H1 (cell line): Measurements from ENCODE around the gene AGPS. TPM values are rescaled to one million over a fixed set of nuclear protein-coding genes. Genes with fewer than 3 reads are reported as not detected.

Experiments
- CTCF ChIA-PET: fragments of 300-600 bp; sonication (Branson Sonifier 250); formaldehyde crosslinking; loops from one replicate; lab custom pipeline; 2021; ENCODE audit not compliant: partially characterized antibody; lab: Charles Lee
- POLR2A ChIA-PET: fragments of 300-600 bp; sonication (Branson Sonifier 250); formaldehyde crosslinking; loops from one replicate; lab custom pipeline; 2021; ENCODE audit warnings: inconsistent platforms; ENCODE audit not compliant: partially characterized antibody; lab: Charles Lee
- DNase-seq, 2 experiments: peaks; one replicate each; pipeline versions ENCODE4 v3.0.0 to v3.0.0-alpha.2; 2010 to 2022; ENCODE audit warnings: low spot score in 2 of 2, low read depth in 1 of 2, mixed read lengths in 1 of 2
- FAIRE-seq: peaks from 2 replicates; lab custom pipeline; 2011; peaks lifted over from hg19 to GRCh38; lab: Jason Lieb, UNC
- H2AFZ ChIP-seq: 2 replicates; pipeline ENCODE4 v1.8.1; 2012; ENCODE audit warnings: low read length, inconsistent platforms
- H2AK5ac ChIP-seq: 2 replicates; pipeline ENCODE4 v1.6.1; 2013; ENCODE audit warnings: low read depth, low read length
- H2BK120ac ChIP-seq: replicated peaks from 2 replicates; pipeline ENCODE3; 2013; ENCODE audit warnings: low read depth, low read length, inconsistent platforms
- H2BK12ac ChIP-seq: 2 replicates; pipeline ENCODE4 v1.6.1; 2013; ENCODE audit warnings: low read depth, low read length
- H2BK15ac ChIP-seq: 2 replicates; pipeline ENCODE4 v1.6.1; 2013; ENCODE audit warnings: low read length
- H2BK20ac ChIP-seq: 2 replicates; pipeline ENCODE4 v1.6.1; 2013; ENCODE audit warnings: low read length
- H2BK5ac ChIP-seq: 2 replicates; pipeline ENCODE4 v1.6.1; 2013; ENCODE audit warnings: low read depth, low read length
- H3K14ac ChIP-seq: 2 replicates; pipeline ENCODE4 v1.6.1; 2013; ENCODE audit warnings: inconsistent platforms; ENCODE audit not compliant: insufficient read length
- H3K18ac ChIP-seq: 2 replicates; pipeline ENCODE4 v1.6.1; 2013; ENCODE audit warnings: low read length; ENCODE audit errors: extremely low read depth
- H3K23ac ChIP-seq: 2 replicates; pipeline ENCODE4 v1.6.1; 2013; ENCODE audit warnings: inconsistent platforms; ENCODE audit not compliant: insufficient read length
- H3K23me2 ChIP-seq: 2 replicates; pipeline ENCODE4 v1.6.1; 2013; ENCODE audit warnings: low read depth, low read length
- H3K27ac ChIP-seq: 2 replicates; pipeline ENCODE4 v1.6.1; 2011; ENCODE audit warnings: low read depth, low read length, inconsistent platforms
- H3K27me3 ChIP-seq, 4 experiments: replicated peaks in 1 of 4; 1 replicate in 1 of 4; 2 replicates in 3 of 4; pipeline versions ENCODE4 v1.6.1 to v1.8.1; 2011 to 2013; ENCODE audit warnings: low read length in 3 of 4, mild to moderate bottlenecking in 3 of 4, inconsistent platforms in 2 of 4, mixed read lengths in 2 of 4, moderate library complexity in 1 of 4; ENCODE audit not compliant: control insufficient read depth in 3 of 4, insufficient read depth in 3 of 4; ENCODE audit errors: extremely low read depth in 1 of 4
- H3K36me3 ChIP-seq, 4 experiments: 2 replicates each; pipeline versions ENCODE4 v1.6.1 to v1.8.1; 2011 to 2013; ENCODE audit warnings: mild to moderate bottlenecking in 4 of 4, low read length in 3 of 4, moderate library complexity in 2 of 4, control low read depth in 1 of 4, inconsistent platforms in 1 of 4; ENCODE audit not compliant: insufficient read depth in 4 of 4, control insufficient read depth in 2 of 4
- H3K4ac ChIP-seq: replicated peaks from 2 replicates; pipeline ENCODE3; 2013; ENCODE audit warnings: low read length, low read depth, mixed read lengths, inconsistent platforms; ENCODE audit not compliant: insufficient read length
- H3K4me1 ChIP-seq, 4 experiments: replicated peaks in 1 of 4; 1 replicate in 1 of 4; 2 replicates in 3 of 4; pipeline versions ENCODE4 v1.6.1 to v1.8.1; 2011 to 2013; ENCODE audit warnings: low read length in 3 of 4, inconsistent platforms in 2 of 4, mixed read lengths in 1 of 4; ENCODE audit not compliant: insufficient read depth in 4 of 4, control insufficient read depth in 3 of 4
- H3K4me2 ChIP-seq, 2 experiments: 2 replicates each; pipeline versions ENCODE4 v1.6.1 to v1.8.1; 2011 to 2013; ENCODE audit warnings: low read depth in 2 of 2, low read length in 2 of 2, control low read depth in 1 of 2, inconsistent platforms in 1 of 2, mild to moderate bottlenecking in 1 of 2; ENCODE audit not compliant: insufficient read depth in 1 of 2
- H3K4me3 ChIP-seq, 4 experiments: fragments of 200-600, 300-600 bp in 1 of 4; sonication (generic), shearing (Covaris generic), sonication (Bioruptor Twin) in 1 of 4; 2 replicates each; pipeline versions ENCODE4 v1.5.1 to v1.8.1; 2011 to 2016; ENCODE audit warnings: low read length in 4 of 4, low read depth in 3 of 4, control low read depth in 2 of 4, inconsistent platforms in 2 of 4, mild to moderate bottlenecking in 2 of 4, mixed read lengths in 1 of 4, moderate library complexity in 1 of 4; ENCODE audit not compliant: insufficient read depth in 2 of 4; ENCODE audit errors: extremely low read depth in 1 of 4
- H3K56ac ChIP-seq: replicated peaks from 2 replicates; pipeline ENCODE3; 2013; ENCODE audit warnings: low read depth, mild to moderate bottlenecking, mixed read lengths, low read length, inconsistent platforms; ENCODE audit not compliant: insufficient read length
- H3K79me1 ChIP-seq: 2 replicates; pipeline ENCODE4 v1.6.1; 2013; ENCODE audit warnings: low read depth, low read length, control low read depth
- H3K79me2 ChIP-seq, 2 experiments: 2 replicates each; pipeline versions ENCODE4 v1.6.1 to v1.8.1; 2012 to 2013; ENCODE audit warnings: low read length in 2 of 2, mild to moderate bottlenecking in 2 of 2, inconsistent platforms in 1 of 2; ENCODE audit not compliant: insufficient read depth in 2 of 2, control insufficient read depth in 1 of 2
- H3K9ac ChIP-seq, 4 experiments: replicated peaks in 1 of 4; 1 replicate in 1 of 4; 2 replicates in 3 of 4; pipeline versions ENCODE4 v1.6.1 to v1.8.1; 2011 to 2013; ENCODE audit warnings: low read depth in 3 of 4, low read length in 3 of 4, control low read depth in 2 of 4, mild to moderate bottlenecking in 2 of 4, moderate library complexity in 2 of 4, inconsistent platforms in 1 of 4; ENCODE audit errors: extremely low read depth in 1 of 4
- H3K9me3 ChIP-seq, 2 experiments: 2 replicates each; pipeline versions ENCODE4 v1.6.1 to v1.8.1; 2012 to 2013; ENCODE audit warnings: mild to moderate bottlenecking in 2 of 2, moderate library complexity in 2 of 2, control low read depth in 1 of 2, inconsistent platforms in 1 of 2, low read depth in 1 of 2, low read length in 1 of 2, mixed read lengths in 1 of 2; ENCODE audit not compliant: insufficient read depth in 2 of 2
- H4K20me1 ChIP-seq, 2 experiments: replicated peaks in 1 of 2; 2 replicates each; pipeline versions ENCODE3 to v1.8.1; 2011 to 2013; ENCODE audit warnings: inconsistent platforms in 2 of 2, low read length in 2 of 2, mild to moderate bottlenecking in 1 of 2; ENCODE audit not compliant: insufficient read depth in 2 of 2, control insufficient read depth in 1 of 2
- H4K5ac ChIP-seq: 2 replicates; pipeline ENCODE4 v1.6.1; 2013; ENCODE audit warnings: low read length, low read depth, mixed read lengths, inconsistent platforms; ENCODE audit not compliant: insufficient read length
- H4K8ac ChIP-seq: 2 replicates; pipeline ENCODE4 v1.8.0; 2013; ENCODE audit warnings: mild to moderate bottlenecking, moderate library complexity, low read length, inconsistent platforms; ENCODE audit not compliant: insufficient read depth; ENCODE audit errors: extremely low read depth
- H4K91ac ChIP-seq: replicated peaks from 2 replicates; pipeline ENCODE3; 2013; ENCODE audit warnings: low read length, mixed read lengths, inconsistent platforms; ENCODE audit not compliant: insufficient read length
- GTF2F1 ChIP-seq: IDR thresholded peaks from 2 replicates; pipeline ENCODE4 v1.6.1; 2012; ENCODE audit warnings: low read depth, low read length, improper control_type of control experiment, borderline replicate concordance
- KDM5A ChIP-seq: fragments of 200-600 bp; IDR thresholded peaks from 2 replicates; pipeline ENCODE4 v1.7.1; 2012; ENCODE audit warnings: mild to moderate bottlenecking, low read length, inconsistent platforms, mixed read lengths
- RNF2 ChIP-seq: fragments of 200-900, 300-1000 bp; sonication (generic); IDR thresholded peaks from 2 replicates; pipeline ENCODE4 v1.7.1; 2016; ENCODE audit warnings: borderline replicate concordance, low read depth, mild to moderate bottlenecking, antibody characterized with exemption, low read length; ENCODE audit not compliant: poor library complexity, severe bottlenecking; ENCODE audit errors: missing control alignments
- RXRA ChIP-seq: IDR thresholded peaks from 2 replicates; pipeline ENCODE4 v1.6.1; 2011; ENCODE audit warnings: low read depth, mild to moderate bottlenecking, low read length, moderate library complexity; ENCODE audit not compliant: insufficient read depth
- USF2 ChIP-seq: IDR thresholded peaks from 2 replicates; pipeline ENCODE4 v1.6.1; 2011; ENCODE audit warnings: low read length, improper control_type of control experiment
- WGBS, 2 experiments: shearing (Covaris generic) in 1 of 2; methylation state at CpG; one replicate each; pipeline versions ENCODE4 v1.1.6 to v1.1.7; 2013 to 2015; ENCODE audit warnings: low lambda C conversion rate in 2 of 2, mixed read lengths in 2 of 2, inconsistent platforms in 1 of 2, low coverage in 1 of 2, missing lambda C conversion rate in 1 of 2; ENCODE audit not compliant: insufficient replicate concordance in 2 of 2, insufficient coverage in 1 of 2, insufficient read length in 1 of 2; ENCODE audit errors: extremely low coverage in 1 of 2, missing lambda C conversion rate in 1 of 2; 5-methylcytosine and 5-hydroxymethylcytosine counted together
- polyA plus RNA-seq, 7 experiments: library from polyadenylated mRNA; depleted of rRNA in 3 of 7; stranded (reverse) in 5 of 7; unstranded in 2 of 7; fragments of >200 nt in 5 of 7; fragments of 200-250 nt in 2 of 7; gene quantifications; 1 replicate in 5 of 7; 2 replicates in 1 of 7; 4 replicates in 1 of 7; pipeline versions ENCODE4 v1.2.1 to v1.2.3, GENCODE V29; 2011 to 2013; ENCODE audit warnings: missing spikeins in 2 of 7, mixed read lengths in 2 of 7
- total RNA-seq: library from RNA; stranded (reverse); fragmentation: NEBNext Ultra II Directional; extraction: Animal tissue kit (Norgen Biotek cat#: 25700); gene quantifications from 2 replicates; pipeline ENCODE4 v1.2.1, GENCODE V29; 2021

Gene AGPS
- total and polyA plus RNA-seq, 2 of the 8 experiments (the other 6 are each of a cell fraction or from before 2014, with no cell fraction given), result 7.3 to 57.8 TPM

DNA sequence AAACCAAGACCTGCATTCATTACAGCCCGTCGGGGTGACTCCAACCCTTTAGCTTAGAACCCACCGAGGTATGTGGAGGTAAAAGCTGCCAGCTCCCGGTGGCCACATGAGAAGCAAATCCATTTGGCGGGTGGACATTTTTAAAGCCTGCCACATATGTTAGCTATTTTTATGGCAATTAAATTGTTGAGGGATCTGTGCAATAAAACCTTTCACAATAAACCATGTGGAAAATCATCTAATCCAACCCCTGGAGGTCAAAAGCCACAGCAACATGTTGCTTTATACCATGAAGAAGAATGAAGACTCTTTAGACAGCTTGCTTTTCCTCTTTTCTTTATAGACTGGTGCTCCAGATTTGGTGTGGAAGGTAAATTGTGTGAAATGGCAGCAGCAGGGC lies 176.3 kb downstream of the AGPS start:
- Histone ChIP-seq H3K79me1 (no peaks in the 10 kb centered on the region), H3K18ac (no peak overlapping the region), H4K5ac (no peak overlapping the region), H4K20me1 (no peaks in the 10 kb centered on the region), H3K4ac (no peak overlapping the region), H3K79me2 (no peaks in the 10 kb centered on the region), H2BK5ac (no peak overlapping the region), H3K27ac (no peak overlapping the region), H3K27me3 (no peaks in the 10 kb centered on the region), H2BK15ac (no peak overlapping the region), H2BK120ac (no peak overlapping the region), H2BK20ac (no peak overlapping the region), H3K4me1 (no peaks in the 10 kb centered on the region), H4K8ac (no peak overlapping the region), H3K36me3 (no peaks in the 10 kb centered on the region)
- DNase-seq, result no peak
- WGBS, 2 experiments, result 90% methylated on average over 5 of the region's 5 CpGs; no CpG with 5 or more reads in 1 of the 2 experiments
- no peak for FAIRE-seq
- CTCF ChIA-PET, result interaction anchor here (0.6 to 1.7 kb wide), 4 partner anchors 10 to 82 kb away, joined by 3 to 7 read pairs (median 4); no protein-coding TSS in a partner anchor
- POLR2A ChIA-PET, result interaction anchor here (1.2 kb wide), 1 partner anchor 18 kb away, joined by 3 read pairs; no protein-coding TSS in a partner anchor
- TF ChIP-seq RNF2, result no peak
- no peak for TF ChIP-seq USF2
- TF ChIP-seq GTF2F1, result no peak
- no peak for TF ChIP-seq RXRA
- TF ChIP-seq KDM5A, result no peak
- TF ChIP-seq, all 59 proteins: peak for 0
- Histone ChIP-seq H3K4me3 (no peak overlapping the region), H2AK5ac (no peak overlapping the region), H3K9me3 (no peaks in the 10 kb centered on the region), H4K91ac (no peak overlapping the region), H3K56ac (no peak overlapping the region), H2AFZ (no peak overlapping the region), H3K23ac (no peak overlapping the region), H3K23me2 (no peaks in the 10 kb centered on the region), H3K4me2 (no peak overlapping the region), H3K14ac (no peak overlapping the region), H2BK12ac (no peak overlapping the region), H3K9ac (no peak overlapping the region)
